ENCODE results near the gene GGT7. TPM values are rescaled to one million over a fixed set of nuclear protein-coding genes. Genes with fewer than 3 reads are reported as not detected.

The GGT7 gene
- total and polyA plus RNA-seq, 9 of the 15 experiments (the other 6 are each of a cell fraction or from before 2014, with no cell fraction given), result 0.04 to 18.3 (median 5.9) TPM

DNA sequence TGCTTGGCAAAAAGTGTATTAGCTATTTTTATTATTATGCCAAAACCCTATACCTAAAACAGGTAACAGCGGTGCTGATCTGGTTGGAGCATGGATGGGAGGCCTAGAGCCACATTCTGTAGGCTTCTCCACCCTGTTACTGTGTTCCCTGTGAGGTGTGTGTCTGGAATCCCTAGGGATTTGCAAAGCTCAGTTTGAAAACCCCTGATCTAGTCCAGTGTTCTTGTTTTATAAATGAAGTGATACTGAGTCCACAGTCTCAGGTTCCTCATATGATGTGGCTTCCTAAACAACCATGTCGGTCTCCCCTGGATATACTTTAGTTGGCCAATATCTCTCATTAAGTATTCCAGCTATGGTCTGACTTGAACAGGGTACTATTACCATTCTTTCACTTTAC, 20.0 kb upstream of the GGT7 start:
- in situ Hi-C loops (cut with MboI), result no loop called here
- Histone ChIP-seq H3K4me2 (ENCODE audit: insufficient read depth, low read length) (no peak overlapping the region), H3K27me3 (ENCODE audit: control insufficient read depth in 2 of 2, insufficient read depth in 2 of 2, low read length in 2 of 2) (no peaks in the 10 kb centered on the region), H3K9ac (ENCODE audit: insufficient read depth in 1 of 2, low read depth in 2 of 2, low read length in 2 of 2) (no peak overlapping the region), H3K79me2 (ENCODE audit: control insufficient read depth, insufficient read depth, low read length) (peaks cover 48% of the 10 kb centered on the region; the same call in 2 of the 3 replicates), H4K20me1 (replicated peaks; ENCODE audit: control insufficient read depth, insufficient read depth, low read length) (no peaks in the 10 kb centered on the region), H3K27ac (ENCODE audit: extremely low read depth, low read depth, low read length) (no peak overlapping the region), H2AFZ (ENCODE audit: low read depth, low read length) (no peak overlapping the region), H3K9me3 (replicated peaks; ENCODE audit: control insufficient read depth, insufficient read depth, low read depth, low read length) (peaks cover 6% of the 10 kb centered on the region), H3K4me3 (no peak overlapping the region), H3K4me1 (replicated peaks in 1 of 2; ENCODE audit: control insufficient read depth in 2 of 2, insufficient read depth in 2 of 2, low read length in 2 of 2) (peaks cover 5 to 28% of the 10 kb centered on the region in 2 experiments; a peak in 4 of 5 replicates), H3K9me1 (ENCODE audit: control insufficient read depth, insufficient read depth, low read length) (no peaks in the 10 kb centered on the region), H3K36me3 (ENCODE audit: control insufficient read depth, insufficient read depth, low read length) (peaks cover 47% of the 10 kb centered on the region)
- FAIRE-seq (no peak), ATAC-seq (no peak), DNase-seq (ENCODE audit: extremely low read depth in 1 of 4, low spot score in 3 of 4) (no peak)
- ChIA-PET CTCF (ENCODE audit: low intra/inter-chr PET ratio) (no interaction called here), POLR2A (interaction anchor here (0.7 kb wide), 1 partner anchor 34 kb away, joined by 3 read pairs; no protein-coding TSS in a partner anchor)
- no TSS peak for BruUV-seq (replicated peaks)
- intact Hi-C loops (cut with micrococcal nuclease), result no loop called here
- 83% methylated on average over 2 of the region's 2 CpGs for WGBS (ENCODE audit: insufficient coverage, low coverage, missing lambda C conversion rate)
- no peak for TF ChIP-seq SETDB1 (IDR thresholded peaks at IDR 0.05; ENCODE audit: low read length)
- TF ChIP-seq FOXJ3 (CRISPR knock-in tag; IDR thresholded peaks at IDR 0.05), result no peak
- no peak for TF ChIP-seq HNRNPUL1 (IDR thresholded peaks at IDR 0.05; ENCODE audit: low read length)
- TF ChIP-seq CREB1 (IDR thresholded peaks at IDR 0.05), result no peak
- no peak for TF ChIP-seq CREB1 (CRISPR knock-in tag; IDR thresholded peaks at IDR 0.05)
- TF ChIP-seq ZNF740 (CRISPR knock-in tag; IDR thresholded peaks at IDR 0.05), result no peak
- no peak for TF ChIP-seq ZNF740 (tag; IDR thresholded peaks at IDR 0.05)
- TF ChIP-seq NFXL1 (CRISPR knock-in tag; IDR thresholded peaks at IDR 0.05), result no peak
- TF ChIP-seq POU5F1 (IDR thresholded peaks at IDR 0.05; ENCODE audit: borderline replicate concordance, low read depth, low read length, partially characterized antibody), result no peak
- TF ChIP-seq DMBX1 (CRISPR knock-in tag; IDR thresholded peaks at IDR 0.05; ENCODE audit: borderline replicate concordance), result no peak
- TF ChIP-seq, protein P1, sequence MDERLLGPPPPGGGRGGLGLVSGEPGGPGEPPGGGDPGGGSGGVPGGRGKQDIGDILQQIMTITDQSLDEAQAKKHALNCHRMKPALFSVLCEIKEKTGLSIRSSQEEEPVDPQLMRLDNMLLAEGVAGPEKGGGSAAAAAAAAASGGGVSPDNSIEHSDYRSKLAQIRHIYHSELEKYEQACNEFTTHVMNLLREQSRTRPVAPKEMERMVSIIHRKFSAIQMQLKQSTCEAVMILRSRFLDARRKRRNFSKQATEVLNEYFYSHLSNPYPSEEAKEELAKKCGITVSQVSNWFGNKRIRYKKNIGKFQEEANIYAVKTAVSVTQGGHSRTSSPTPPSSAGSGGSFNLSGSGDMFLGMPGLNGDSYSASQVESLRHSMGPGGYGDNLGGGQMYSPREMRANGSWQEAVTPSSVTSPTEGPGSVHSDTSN (CRISPR knock-in tag; IDR thresholded peaks at IDR 0.05; ENCODE audit: low read depth), result no peak
- TF ChIP-seq, protein P1 (tag; conservative IDR thresholded peaks at IDR 0.05; ENCODE audit: low read depth), result no peak
- no peak for TF ChIP-seq ZBTB5 (IDR thresholded peaks at IDR 0.05)
- no peak for TF ChIP-seq TOE1 (IDR thresholded peaks at IDR 0.05; ENCODE audit: borderline replicate concordance)
- no peak for TF ChIP-seq TOE1 (CRISPR knock-in tag; IDR thresholded peaks at IDR 0.05; ENCODE audit: borderline replicate concordance, low read depth)
- TF ChIP-seq RBBP5 (IDR thresholded peaks at IDR 0.05; ENCODE audit: borderline replicate concordance, insufficient read depth, low read length, poor library complexity, severe bottlenecking), result no peak
- no peak for TF ChIP-seq ELF1 (tag; IDR thresholded peaks at IDR 0.05)
- TF ChIP-seq TEAD2 (tag; IDR thresholded peaks at IDR 0.05), result no peak
- TF ChIP-seq HDAC8 (tag; IDR thresholded peaks at IDR 0.05), result no peak
